ENCODE measurements around the gene TMOD1.

DNA sequence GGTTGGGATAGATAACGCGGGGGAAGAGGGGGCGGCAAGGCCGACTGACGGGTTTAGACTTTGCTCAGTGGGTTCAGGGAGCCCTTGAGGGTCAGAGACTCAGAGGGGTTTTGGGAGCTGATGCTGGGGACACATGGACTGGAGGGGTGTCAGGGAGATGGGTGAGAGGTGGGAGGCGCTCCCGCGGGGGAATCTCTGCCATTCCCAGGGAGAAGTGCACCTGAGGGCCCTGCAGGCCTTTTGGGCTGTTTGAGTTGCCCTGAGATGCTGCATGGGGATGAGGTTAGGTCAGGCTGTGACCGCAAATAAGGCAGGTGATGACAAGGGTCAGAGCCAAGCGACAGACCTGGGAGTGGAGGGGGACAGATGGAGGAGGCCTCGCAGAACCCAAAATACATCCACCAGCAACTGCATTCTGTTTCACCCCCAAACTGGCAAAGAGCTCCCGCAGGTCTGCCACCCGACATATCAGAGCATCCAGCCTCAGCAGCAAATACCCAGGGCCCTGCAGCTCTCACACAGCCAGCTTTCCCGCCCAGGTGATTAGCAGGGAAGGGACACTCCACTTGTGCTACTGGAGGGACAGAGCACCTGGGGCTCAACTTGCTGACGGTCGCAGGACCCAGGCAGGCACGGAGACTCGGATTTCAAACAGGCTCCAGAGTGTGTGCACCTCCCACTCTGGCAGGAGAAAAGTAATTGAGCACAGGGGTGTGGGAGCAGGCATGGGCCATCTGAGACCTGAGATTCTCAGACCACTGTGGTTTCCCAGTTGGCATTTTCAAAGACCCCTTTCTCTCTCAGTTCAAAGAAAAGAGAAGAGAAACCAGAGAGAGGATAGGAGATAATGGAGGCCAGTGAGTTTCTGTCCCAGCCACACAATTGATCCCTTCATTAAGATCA is 26.4 kb downstream of the TMOD1 start:
- TF ChIP-seq, protein P1, sequence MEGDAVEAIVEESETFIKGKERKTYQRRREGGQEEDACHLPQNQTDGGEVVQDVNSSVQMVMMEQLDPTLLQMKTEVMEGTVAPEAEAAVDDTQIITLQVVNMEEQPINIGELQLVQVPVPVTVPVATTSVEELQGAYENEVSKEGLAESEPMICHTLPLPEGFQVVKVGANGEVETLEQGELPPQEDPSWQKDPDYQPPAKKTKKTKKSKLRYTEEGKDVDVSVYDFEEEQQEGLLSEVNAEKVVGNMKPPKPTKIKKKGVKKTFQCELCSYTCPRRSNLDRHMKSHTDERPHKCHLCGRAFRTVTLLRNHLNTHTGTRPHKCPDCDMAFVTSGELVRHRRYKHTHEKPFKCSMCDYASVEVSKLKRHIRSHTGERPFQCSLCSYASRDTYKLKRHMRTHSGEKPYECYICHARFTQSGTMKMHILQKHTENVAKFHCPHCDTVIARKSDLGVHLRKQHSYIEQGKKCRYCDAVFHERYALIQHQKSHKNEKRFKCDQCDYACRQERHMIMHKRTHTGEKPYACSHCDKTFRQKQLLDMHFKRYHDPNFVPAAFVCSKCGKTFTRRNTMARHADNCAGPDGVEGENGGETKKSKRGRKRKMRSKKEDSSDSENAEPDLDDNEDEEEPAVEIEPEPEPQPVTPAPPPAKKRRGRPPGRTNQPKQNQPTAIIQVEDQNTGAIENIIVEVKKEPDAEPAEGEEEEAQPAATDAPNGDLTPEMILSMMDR (IDR thresholded peaks at IDR 0.05; ENCODE audit: low read depth, low read length, poor library complexity, severe bottlenecking): no peak
- no peak for TF ChIP-seq EZH2phosphoT487 (IDR thresholded peaks at IDR 0.05; ENCODE audit: borderline replicate concordance, low read length)

All from DOHH2 (cell line).